HG02970 (cell line): ENCODE results near the gene IWS1.
"Not testable (repeated sequence)": the region's sequence is repeated elsewhere in the genome, so short reads cannot be mapped to it uniquely, and the experiment has no call there.

Experiments used
- ATAC-seq: cut with Tn5 transposase; IDR thresholded peaks from one replicate; pipeline ENCODE4 v1.9.1; 2021; ENCODE audit warnings: mild to moderate bottlenecking, moderate library complexity, moderate number of reproducible peaks; ENCODE audit not compliant: unreplicated experiment, low FRiP score

IWS1 gene

GRCh38 chr2:127561371-127561770, 35.1 kb upstream of the IWS1 start:
- no peak for ATAC-seq

DNA sequence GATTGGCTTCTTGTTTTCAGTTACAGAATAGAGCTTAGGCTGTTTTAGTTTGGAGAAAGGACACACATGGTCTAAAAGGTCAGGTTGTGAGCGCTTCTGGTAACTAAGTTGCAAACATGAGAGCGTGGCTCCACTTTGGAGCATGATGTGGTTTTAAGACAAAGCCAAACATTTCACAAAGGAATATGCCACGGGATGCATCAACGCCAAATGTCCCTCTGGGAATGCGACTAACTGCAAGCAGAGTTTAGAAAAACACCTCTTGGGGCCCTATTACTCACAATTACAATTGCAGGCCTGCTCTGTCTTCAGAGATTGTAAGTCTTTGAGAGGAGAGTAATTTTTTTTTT, 34.6 kb upstream of the IWS1 start:
- no peak for ATAC-seq

- ATAC-seq = no peak
Observed at GRCh38 chr2:127560201-127560930, 34.1 kb upstream of the IWS1 start.

GRCh38 chr2:127559454-127559853, 33.2 kb upstream of the IWS1 start:
- no peak for ATAC-seq

DNA sequence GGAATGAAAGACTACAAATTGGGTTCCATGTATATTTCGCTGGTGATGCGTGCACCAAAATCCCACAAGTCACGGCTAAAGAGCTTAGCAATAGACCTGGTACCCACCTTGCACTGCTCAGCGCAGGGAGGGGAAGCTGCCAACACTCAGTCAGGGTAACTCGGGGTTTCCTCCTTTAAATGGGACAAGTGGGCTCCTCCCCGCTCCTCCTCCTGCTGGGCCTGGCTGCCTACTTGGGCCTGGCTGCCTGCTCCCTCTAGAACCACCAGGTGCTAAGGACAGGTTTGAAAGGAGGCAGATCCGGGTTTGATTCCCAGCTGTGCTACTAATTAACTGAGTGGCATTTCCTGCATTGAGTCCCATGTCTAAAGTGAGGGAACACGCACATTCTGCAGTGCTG, 32.6 kb upstream of the IWS1 start:
- no peak for ATAC-seq

GRCh38 chr2:127552846-127553245, 26.6 kb upstream of the IWS1 start:
- no peak for ATAC-seq

DNA sequence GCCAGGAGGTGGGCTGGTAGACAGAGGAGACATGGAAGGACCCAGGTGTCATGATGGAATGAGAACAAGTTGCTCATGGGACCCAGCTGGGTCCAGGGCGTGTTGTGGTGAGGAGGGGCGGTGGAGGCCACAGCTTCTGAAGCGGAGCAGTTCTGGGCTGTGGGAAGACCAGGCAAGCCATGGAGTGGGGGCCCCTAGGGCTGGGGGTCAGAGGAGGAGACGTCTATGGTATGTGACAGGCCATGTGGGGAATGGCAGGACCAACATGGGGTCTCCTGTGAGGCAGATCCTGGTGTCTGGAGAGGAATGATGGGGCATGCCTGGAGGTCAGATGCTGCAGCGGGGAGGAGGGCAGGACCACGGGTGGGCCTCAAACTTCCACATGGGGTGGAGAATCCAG, 26.0 kb upstream of the IWS1 start:
- ATAC-seq = no peak

- ATAC-seq = no peak
Observed at GRCh38 chr2:127551221-127551930, 25.1 kb upstream of the IWS1 start.

GRCh38 chr2:127546797-127547196, 20.5 kb upstream of the IWS1 start:
- ATAC-seq = no peak

GRCh38 chr2:127545796-127546195, 19.5 kb upstream of the IWS1 start:
- no peak for ATAC-seq

DNA sequence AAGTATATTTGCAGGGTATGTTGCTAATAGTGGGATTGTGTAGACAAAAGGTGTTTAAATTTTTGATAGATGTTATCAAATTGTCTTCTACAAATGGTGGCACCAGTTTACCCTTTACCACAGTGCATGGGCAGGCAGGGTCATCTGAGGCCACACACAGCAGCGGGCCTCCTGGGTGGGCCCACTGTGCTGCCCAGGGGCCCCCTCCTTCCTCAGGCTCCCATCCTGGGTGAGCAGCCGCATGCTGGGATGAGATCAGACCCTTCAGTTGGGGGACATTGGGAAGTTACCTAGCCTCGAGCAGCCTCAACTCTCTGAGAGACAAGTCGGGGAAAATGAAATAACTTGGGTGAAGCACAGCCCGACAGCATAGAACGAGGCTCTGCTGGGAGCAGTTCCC, 18.9 kb upstream of the IWS1 start:
- ATAC-seq = no peak

- not testable (repeated sequence) for ATAC-seq
Observed at GRCh38 chr2:127543013-127543501, 16.8 kb upstream of the IWS1 start.

DNA sequence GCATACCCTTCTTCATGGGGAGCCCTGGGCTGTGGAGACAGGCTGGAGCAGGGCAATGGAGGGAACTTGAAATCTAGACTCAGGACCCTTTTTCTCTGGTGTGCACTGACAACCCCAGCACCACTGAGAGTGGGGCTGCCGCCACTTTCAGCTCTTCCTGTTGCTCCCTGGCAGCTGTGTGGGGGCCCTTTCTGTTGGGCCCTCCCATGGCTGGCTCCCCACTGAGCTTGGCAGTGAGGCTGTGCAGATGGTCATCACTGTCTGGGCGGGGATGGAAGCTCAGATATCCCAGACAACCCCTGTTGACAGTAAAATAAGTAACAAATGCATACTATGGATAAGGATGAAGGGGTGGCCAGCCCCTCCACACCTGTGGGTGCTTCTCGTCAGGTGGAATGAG, 15.9 kb upstream of the IWS1 start:
- no peak for ATAC-seq

DNA sequence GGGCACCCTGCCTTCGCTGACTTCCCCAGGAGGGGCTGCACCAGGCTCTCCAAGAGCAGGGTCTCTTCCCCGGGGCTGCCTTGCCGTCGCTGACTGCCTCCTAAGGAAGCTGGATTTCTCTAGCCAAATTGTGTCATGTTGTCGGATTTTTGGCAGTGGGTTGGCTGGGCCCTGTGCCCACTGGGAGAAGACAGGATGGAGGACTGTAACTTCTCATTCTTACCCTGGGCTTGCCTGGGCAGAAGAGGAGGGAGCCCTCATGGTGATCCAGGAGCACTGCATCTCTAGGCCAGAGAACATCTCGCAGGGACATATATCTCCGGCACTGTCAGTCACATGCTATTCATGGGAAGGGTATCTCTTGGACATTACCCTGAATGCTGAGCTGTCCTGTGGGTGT, 15.5 kb upstream of the IWS1 start:
- no peak for ATAC-seq

GRCh38 chr2:127537644-127538043, 11.4 kb upstream of the IWS1 start:
- ATAC-seq = no peak

GRCh38 chr2:127536707-127537541, 10.6 kb upstream of the IWS1 start:
- no peak for ATAC-seq

GRCh38 chr2:127535918-127536317, 9.6 kb upstream of the IWS1 start:
- no peak for ATAC-seq

DNA sequence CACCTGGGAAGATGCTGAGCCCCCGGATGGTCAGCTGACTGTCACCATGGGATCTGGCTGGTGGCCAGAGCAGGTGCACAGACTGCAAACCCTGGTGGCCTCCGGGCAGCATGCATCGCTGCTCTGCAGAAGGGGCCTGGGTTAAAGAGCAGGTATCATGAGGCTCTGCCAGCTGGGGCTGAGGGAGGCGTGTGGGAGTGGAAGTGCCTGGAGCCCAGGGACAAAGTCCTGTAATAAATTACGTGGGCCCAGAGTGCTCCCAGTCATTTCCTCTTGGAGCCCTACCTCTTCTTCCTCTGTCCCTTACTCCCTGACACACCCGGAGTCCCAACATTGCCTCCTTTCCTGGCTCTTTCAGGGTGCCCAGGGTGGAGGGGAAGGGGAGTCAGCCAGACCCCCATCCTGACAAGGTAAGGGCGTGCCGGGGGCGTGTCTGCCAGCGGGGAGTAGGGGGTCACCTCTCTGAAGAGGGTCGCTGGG, 9.2 kb upstream of the IWS1 start, which contains the start of gene MYO7B:
TSS of gene MYO7B (plus strand) at position 262 of the 480 bp plus-strand sequence. CDS start 24,040 bp downstream, outside the sequence.
- ATAC-seq = no peak

DNA sequence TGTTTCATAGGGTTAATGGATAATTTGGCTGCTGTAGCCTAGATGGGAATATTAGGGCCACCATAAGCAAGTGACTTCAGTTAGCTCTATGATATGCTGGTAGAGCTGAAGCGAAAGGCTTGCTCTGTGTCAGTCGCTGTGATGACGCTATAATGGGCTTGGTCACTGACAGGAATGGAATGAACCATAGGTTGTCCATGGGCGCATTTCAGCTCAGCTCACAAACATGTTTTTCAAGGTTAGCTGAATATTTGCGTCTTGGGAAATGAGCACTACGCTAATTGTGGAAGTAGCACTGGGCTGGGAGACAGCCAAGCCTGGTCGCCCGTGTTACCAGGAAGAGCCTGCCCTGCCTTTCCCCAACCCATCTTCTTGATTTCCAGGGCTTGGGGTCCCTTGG, 6.0 kb upstream of the IWS1 start:
- no peak for ATAC-seq

DNA sequence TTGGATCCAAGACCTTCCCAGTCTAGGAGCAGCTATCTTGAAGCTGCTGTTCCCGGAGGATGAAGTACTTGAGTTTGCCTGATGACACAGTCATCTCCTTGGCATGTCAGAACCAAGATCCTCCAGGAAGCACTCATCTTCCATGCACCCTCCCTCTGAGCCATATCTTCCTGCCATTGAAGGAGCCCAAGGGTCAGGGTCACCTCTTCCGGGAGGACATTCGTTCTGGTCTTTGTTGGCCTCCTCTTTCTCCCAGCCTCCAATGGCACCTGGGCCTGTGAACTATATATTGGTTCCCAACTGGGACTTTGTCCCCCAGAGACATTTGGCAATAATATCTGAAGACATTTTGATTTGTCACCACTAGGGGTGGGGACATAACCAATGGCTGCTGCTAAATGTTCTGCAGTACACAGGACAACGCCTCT, 4.9 kb upstream of the IWS1 start:
- no peak for ATAC-seq
